ENCODE measurements around the gene TRAIP.
"Not testable (repeated sequence)": the region's sequence is repeated elsewhere in the genome, so short reads cannot be mapped to it uniquely, and the experiment has no call there.

The TRAIP gene

GRCh38 chr3:49790626-49791411 is 65.5 kb downstream of the TRAIP start:
- no peak for DNase-seq

GRCh38 chr3:49788056-49788455 is 68.3 kb downstream of the TRAIP start:
- no peak for DNase-seq

GRCh38 chr3:49787536-49787935 is 68.8 kb downstream of the TRAIP start:
- no peak for DNase-seq

GRCh38 chr3:49787182-49787464 is 69.2 kb downstream of the TRAIP start:
- DNase-seq, result no peak

GRCh38 chr3:49786357-49787181 is 69.8 kb downstream of the TRAIP start, which contains the start of gene IP6K1:
TSS of gene IP6K1 (minus strand) at chr3:49786542. CDS start at chr3:49748040, 38,502 bp downstream.
- peak; percentile 98 for DNase-seq

GRCh38 chr3:49785565-49786356 is 70.6 kb downstream of the TRAIP start:
- DNase-seq, result no peak

GRCh38 chr3:49782277-49782676 is 74.1 kb downstream of the TRAIP start:
- DNase-seq, result not testable (repeated sequence)

- no peak for DNase-seq
These were observed 74.8 kb downstream of the TRAIP start for GRCh38 chr3:49781415-49782199.

- not testable (repeated sequence) for DNase-seq
These were observed 75.4 kb downstream of the TRAIP start for GRCh38 chr3:49780975-49781365.

- no peak for DNase-seq
These were observed 76.0 kb downstream of the TRAIP start for GRCh38 chr3:49780080-49780974.

- no peak for DNase-seq
These were observed 76.8 kb downstream of the TRAIP start for GRCh38 chr3:49779358-49780079.
